CD4-positive, alpha-beta memory T cell (primary cell): Measurements from ENCODE around the gene SERGEF. TPM values are rescaled to one million over a fixed set of nuclear protein-coding genes. Genes with fewer than 3 reads are reported as not detected.

Experiments
- CTCF ChIA-PET: fragments of 350-600 bp; sonication (Branson Sonifier 250); formaldehyde crosslinking; loops from one replicate; lab custom pipeline; 2021; ENCODE audit warnings: inconsistent platforms; ENCODE audit not compliant: partially characterized antibody; lab: Charles Lee
- POLR2A ChIA-PET: fragments of 350-600 bp; sonication (Branson Sonifier 250); formaldehyde crosslinking; loops from one replicate; lab custom pipeline; 2021; ENCODE audit not compliant: partially characterized antibody; lab: Charles Lee
- DNase-seq, 5 donors: peaks; one replicate each; pipeline versions ENCODE4 v3.0.0 to v3.0.0-alpha.2; 2020 to 2022; ENCODE audit warnings: mixed read lengths in 1 of 5
- H3K27ac ChIP-seq: one replicate; pipeline ENCODE4 v1.7.0; 2013; ENCODE audit warnings: low read depth, low read length
- H3K27me3 ChIP-seq: 2 replicates; pipeline ENCODE4 v1.7.0; 2013; ENCODE audit warnings: mild to moderate bottlenecking, low read length, moderate library complexity; ENCODE audit not compliant: insufficient read depth
- H3K36me3 ChIP-seq: 2 replicates; pipeline ENCODE4 v1.7.0; 2013; ENCODE audit warnings: mild to moderate bottlenecking, low read length, moderate library complexity; ENCODE audit not compliant: insufficient read depth
- H3K4me1 ChIP-seq: 2 replicates; pipeline ENCODE4 v1.7.0; 2013; ENCODE audit warnings: mild to moderate bottlenecking, low read length, moderate library complexity; ENCODE audit not compliant: insufficient read depth
- H3K4me3 ChIP-seq, 2 donors: one replicate each; pipeline ENCODE4 v1.7.0; 2013; ENCODE audit warnings: low read length in 2 of 2, mild to moderate bottlenecking in 1 of 2
- H3K9me3 ChIP-seq, 2 donors: one replicate each; pipeline ENCODE4 v1.7.0; 2013; ENCODE audit warnings: low read length in 2 of 2, control low read depth in 1 of 2; ENCODE audit not compliant: control insufficient read depth in 1 of 2
- H3K27ac Mint-ChIP-seq, 7 donors: one replicate each; pipeline ENCODE4 v1.8.0; 2020 to 2021; ENCODE audit warnings: mixed read lengths in 7 of 7, mild to moderate bottlenecking in 6 of 7, inconsistent platforms in 3 of 7, moderate library complexity in 3 of 7
- H3K27me3 Mint-ChIP-seq, 2 donors: one replicate each; pipeline ENCODE4 v1.8.0; 2020 to 2021; ENCODE audit warnings: mixed read lengths in 2 of 2
- H3K36me3 Mint-ChIP-seq, 2 donors: one replicate each; pipeline ENCODE4 v1.8.0; 2020 to 2021; ENCODE audit warnings: mixed read lengths in 2 of 2, inconsistent platforms in 1 of 2, mild to moderate bottlenecking in 1 of 2
- H3K4me1 Mint-ChIP-seq, 4 donors: one replicate each; pipeline ENCODE4 v1.8.0; 2020 to 2021; ENCODE audit warnings: mixed read lengths in 4 of 4, mild to moderate bottlenecking in 1 of 4
- H3K4me3 Mint-ChIP-seq, 8 donors: one replicate each; pipeline ENCODE4 v1.8.0; 2020 to 2021; ENCODE audit warnings: mixed read lengths in 8 of 8, mild to moderate bottlenecking in 7 of 8, moderate library complexity in 6 of 8, inconsistent platforms in 3 of 8
- H3K9me3 Mint-ChIP-seq, 8 donors: one replicate each; pipeline ENCODE4 v1.8.0; 2020 to 2021; ENCODE audit warnings: mixed read lengths in 8 of 8, mild to moderate bottlenecking in 5 of 8, inconsistent platforms in 3 of 8, moderate library complexity in 1 of 8
- intact Hi-C: fragments of 100-400 bp; cut with micrococcal nuclease; formaldehyde crosslinking; loops from one replicate; pipeline ENCODE4 v1.15.1; 2023
- polyA plus RNA-seq, 2 donors: library from polyadenylated mRNA; unstranded; fragments of 300-500 nt; fragmentation: Illumina TruSeq; gene quantifications; one replicate each; pipeline ENCODE4 v1.2.3, GENCODE V29; 2021
- total RNA-seq, 2 experiments: library from RNA; stranded (reverse); gene quantifications; one replicate each; pipeline ENCODE4 v1.2.3, GENCODE V29; 2021

SERGEF gene
- total and polyA plus RNA-seq, 4 experiments from 2014 or later: 46.2 to 82.7 (median 63.7) TPM

GRCh38 chr11:17976651-17977050 is 36.2 kb downstream of the SERGEF start:
- DNase-seq: no peak
- no peak overlapping the region for H3K4me3 ChIP-seq
- H3K36me3 ChIP-seq: peaks cover 8% of the 10 kb centered on the region
- intact Hi-C loops: loop anchor here (10.0 kb wide), 1 partner anchor 592 kb away; the partner anchor contains the start of gene KCNJ11
- no peak overlapping the region for H3K27ac Mint-ChIP-seq
- no peaks in the 10 kb centered on the region for H3K27me3 ChIP-seq
- peaks cover 44 to 55% of the 10 kb centered on the region in 2 donors for H3K36me3 Mint-ChIP-seq
- no peak overlapping the region for H3K27ac ChIP-seq
- peaks cover 3 to 9% (median 4%) of the 10 kb centered on the region in 4 donors for H3K4me1 Mint-ChIP-seq
- ChIA-PET POLR2A (no interaction called here), CTCF (interaction anchor here (0.8 to 8.0 kb wide), 6 partner anchors 11 to 377 kb away, joined by 3 to 75 read pairs (median 5); no protein-coding TSS in a partner anchor)
- H3K27me3 Mint-ChIP-seq: no peaks in the 10 kb centered on the region
- no peak overlapping the region for H3K4me3 Mint-ChIP-seq
- no peaks in the 10 kb centered on the region for H3K9me3 ChIP-seq
- H3K9me3 Mint-ChIP-seq: no peaks in the 10 kb centered on the region
- no peaks in the 10 kb centered on the region for H3K4me1 ChIP-seq

- Histone ChIP-seq H3K27ac (no peak overlapping the region), H3K4me3 (no peak overlapping the region), H3K36me3 (peaks cover 8% of the 10 kb centered on the region), H3K9me3 (no peaks in the 10 kb centered on the region), H3K27me3 (no peaks in the 10 kb centered on the region), H3K4me1 (no peaks in the 10 kb centered on the region)
- no peak for DNase-seq
- no peaks in the 10 kb centered on the region for H3K9me3 Mint-ChIP-seq
- H3K27ac Mint-ChIP-seq: peak overlapping the region in 1 of 7 donors; percentile 81
- ChIA-PET CTCF (interaction anchor here (1.3 to 2.2 kb wide), 2 partner anchors 132 to 243 kb away, joined by 3 to 6 read pairs; no protein-coding TSS in a partner anchor), POLR2A (no interaction called here)
- H3K4me3 Mint-ChIP-seq: no peak overlapping the region
- H3K4me1 Mint-ChIP-seq: peaks cover 0 to 2% (median under 1%) of the 10 kb centered on the region in 4 donors
- no peaks in the 10 kb centered on the region for H3K27me3 Mint-ChIP-seq
- intact Hi-C loops: loop anchor here (10.0 kb wide), 1 partner anchor 589 kb away; the partner anchor contains the start of gene KCNJ11
- peaks cover 66% of the 10 kb centered on the region in 2 donors for H3K36me3 Mint-ChIP-seq
Measured at GRCh38 chr11:17974246-17974645, 38.6 kb downstream of the SERGEF start.

DNA sequence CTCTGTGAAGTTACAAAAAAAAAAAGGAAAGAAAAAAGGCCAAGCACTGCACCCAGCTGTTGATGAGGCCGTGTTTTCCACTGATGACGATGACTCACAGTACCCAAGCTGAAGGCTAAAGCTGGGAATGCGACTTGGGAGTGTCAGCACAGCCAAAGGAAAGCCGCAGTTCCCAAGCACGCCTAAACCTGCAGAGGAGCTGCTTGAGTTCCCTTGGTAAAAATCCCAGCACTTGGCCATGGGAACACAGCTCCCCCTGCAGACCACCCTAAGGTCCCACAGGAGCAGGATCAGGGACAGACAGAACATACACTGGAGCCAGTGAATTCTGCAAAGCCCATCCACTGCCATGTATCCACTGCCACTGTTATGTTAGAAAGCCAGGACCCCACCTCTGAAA is 39.9 kb downstream of the SERGEF start:
- H3K9me3 Mint-ChIP-seq: no peaks in the 10 kb centered on the region
- intact Hi-C loops: loop anchor here (10.0 kb wide), 1 partner anchor 588 kb away; the partner anchor contains the start of gene KCNJ11
- CTCF ChIA-PET: interaction anchor here (1.1 to 2.2 kb wide), 3 partner anchors 14 to 242 kb away, joined by 3 to 6 read pairs (median 4); no protein-coding TSS in a partner anchor
- DNase-seq: no peak
- no peak overlapping the region for H3K27ac ChIP-seq
- H3K36me3 Mint-ChIP-seq: peaks cover 69 to 76% of the 10 kb centered on the region in 2 donors
- peaks cover 8% of the 10 kb centered on the region for H3K36me3 ChIP-seq
- POLR2A ChIA-PET: no interaction called here
- no peaks in the 10 kb centered on the region for H3K27me3 Mint-ChIP-seq
- H3K27ac Mint-ChIP-seq: no peak overlapping the region
- no peaks in the 10 kb centered on the region for H3K4me1 ChIP-seq
- H3K4me3 Mint-ChIP-seq: no peak overlapping the region
- H3K9me3 ChIP-seq: no peaks in the 10 kb centered on the region
- peaks cover 0 to 2% (median 0%) of the 10 kb centered on the region in 4 donors for H3K4me1 Mint-ChIP-seq
- no peaks in the 10 kb centered on the region for H3K27me3 ChIP-seq
- no peak overlapping the region for H3K4me3 ChIP-seq

DNA sequence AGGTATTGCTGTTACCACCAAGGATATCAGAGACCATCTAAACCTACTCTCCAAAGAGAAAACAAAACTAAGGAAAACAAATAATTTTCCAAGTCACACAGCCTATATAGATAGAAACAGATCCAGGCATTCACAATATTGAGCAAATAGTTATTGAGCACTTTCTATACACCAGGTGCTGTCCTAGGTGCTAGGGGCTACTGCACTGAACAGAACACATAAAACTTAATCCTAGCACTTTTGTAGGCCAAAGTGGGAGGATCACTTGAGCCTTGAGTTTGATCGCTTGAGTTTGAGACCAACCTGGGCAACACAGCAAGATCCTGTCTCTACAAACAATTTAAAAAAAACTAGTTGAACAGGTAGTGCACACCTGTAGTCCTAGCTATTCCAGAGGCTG is 44.6 kb downstream of the SERGEF start:
- no peaks in the 10 kb centered on the region for H3K27me3 Mint-ChIP-seq
- Histone ChIP-seq H3K36me3 (no peaks in the 10 kb centered on the region), H3K9me3 (no peaks in the 10 kb centered on the region), H3K27ac (no peak overlapping the region), H3K4me1 (no peaks in the 10 kb centered on the region), H3K27me3 (no peaks in the 10 kb centered on the region), H3K4me3 (no peak overlapping the region)
- ChIA-PET CTCF (interaction anchor here (2.0 to 2.4 kb wide), 2 partner anchors 10 to 12 kb away, joined by 12 to 13 read pairs; no protein-coding TSS in a partner anchor), POLR2A (no interaction called here)
- no peak overlapping the region for H3K27ac Mint-ChIP-seq
- peaks cover 0 to 5% (median under 1%) of the 10 kb centered on the region in 4 donors for H3K4me1 Mint-ChIP-seq
- no peak for DNase-seq
- H3K9me3 Mint-ChIP-seq: no peaks in the 10 kb centered on the region
- intact Hi-C loops: no loop called here
- H3K4me3 Mint-ChIP-seq: no peak overlapping the region
- H3K36me3 Mint-ChIP-seq: peaks cover 77 to 78% of the 10 kb centered on the region in 2 donors

GRCh38 chr11:17967661-17968060 is 45.2 kb downstream of the SERGEF start:
- H3K9me3 Mint-ChIP-seq: no peaks in the 10 kb centered on the region
- CTCF ChIA-PET: no interaction called here
- no peak overlapping the region for H3K27ac ChIP-seq
- intact Hi-C loops: no loop called here
- H3K36me3 Mint-ChIP-seq: peaks cover 73 to 74% of the 10 kb centered on the region in 2 donors
- no peaks in the 10 kb centered on the region for H3K9me3 ChIP-seq
- no peak overlapping the region for H3K4me3 ChIP-seq
- POLR2A ChIA-PET: no interaction called here
- DNase-seq: no peak
- no peaks in the 10 kb centered on the region for H3K4me1 ChIP-seq
- no peaks in the 10 kb centered on the region for H3K27me3 Mint-ChIP-seq
- H3K27ac Mint-ChIP-seq: no peak overlapping the region
- H3K27me3 ChIP-seq: no peaks in the 10 kb centered on the region
- H3K36me3 ChIP-seq: no peaks in the 10 kb centered on the region
- peaks cover 0 to 5% (median 2%) of the 10 kb centered on the region in 4 donors for H3K4me1 Mint-ChIP-seq
- H3K4me3 Mint-ChIP-seq: no peak overlapping the region

DNA sequence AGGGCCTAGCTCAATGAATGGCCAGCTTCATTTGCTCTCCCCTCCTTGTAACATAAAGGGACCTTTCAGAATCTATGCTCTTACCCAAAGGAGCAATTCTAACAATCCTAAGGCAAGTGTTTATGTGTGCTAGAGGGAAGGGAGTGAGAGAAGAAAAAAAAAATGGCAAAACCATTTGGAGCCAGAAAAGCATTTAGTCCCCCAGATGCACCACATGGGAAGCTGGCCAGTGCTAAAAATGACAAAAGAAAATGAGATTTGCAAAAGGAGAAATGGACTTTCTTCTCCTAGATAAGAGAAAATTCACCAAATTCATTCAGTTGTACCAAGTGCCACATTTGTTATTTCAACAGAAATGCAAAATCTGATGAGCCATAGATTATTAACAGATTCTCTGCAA is 52.8 kb downstream of the SERGEF start:
- DNase-seq: no peak
- Histone ChIP-seq H3K4me3 (no peak overlapping the region), H3K27me3 (no peaks in the 10 kb centered on the region), H3K36me3 (peaks cover 44% of the 10 kb centered on the region), H3K9me3 (no peaks in the 10 kb centered on the region), H3K27ac (no peak overlapping the region), H3K4me1 (no peaks in the 10 kb centered on the region)
- POLR2A ChIA-PET: no interaction called here
- Mint-ChIP-seq H3K27me3 (no peaks in the 10 kb centered on the region), H3K9me3 (no peaks in the 10 kb centered on the region), H3K36me3 (peaks cover 80% of the 10 kb centered on the region in 2 donors), H3K4me1 (peaks cover 0 to 4% (median 2%) of the 10 kb centered on the region in 4 donors), H3K4me3 (no peak overlapping the region), H3K27ac (no peak overlapping the region)
- CTCF ChIA-PET: interaction anchor here (0.9 kb wide), 1 partner anchor 20 kb away, joined by 3 read pairs; no protein-coding TSS in a partner anchor
- intact Hi-C loops: no loop called here

DNA sequence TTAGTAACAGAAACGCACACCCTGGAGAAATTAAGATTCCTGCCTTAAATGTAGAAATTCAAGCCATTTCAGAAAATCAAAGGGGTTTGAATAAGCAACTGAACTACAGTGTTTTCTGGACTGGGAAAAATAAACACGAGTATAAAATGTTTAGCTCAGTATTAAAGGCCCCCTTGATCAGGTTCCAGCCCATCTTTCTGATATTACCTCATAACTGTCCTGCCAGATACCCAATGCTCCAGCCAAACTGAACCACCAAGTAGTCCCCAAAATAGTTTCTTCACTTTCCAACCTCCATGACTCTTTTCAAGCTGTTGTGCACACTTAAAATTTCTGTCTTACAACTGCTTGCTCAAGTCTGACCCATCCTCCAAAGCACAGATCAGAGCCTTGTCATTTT is 54.4 kb downstream of the SERGEF start:
- H3K9me3 Mint-ChIP-seq: no peaks in the 10 kb centered on the region
- no peak overlapping the region for H3K27ac Mint-ChIP-seq
- POLR2A ChIA-PET: no interaction called here

More for the DNA sequence above, 54.4 kb downstream of the SERGEF start:
- Histone ChIP-seq H3K4me3 (no peak overlapping the region), H3K27ac (no peak overlapping the region), H3K4me1 (no peaks in the 10 kb centered on the region), H3K36me3 (peaks cover 54% of the 10 kb centered on the region), H3K27me3 (no peaks in the 10 kb centered on the region), H3K9me3 (no peaks in the 10 kb centered on the region)
- DNase-seq: no peak
- Mint-ChIP-seq H3K4me3 (no peak overlapping the region), H3K4me1 (peaks cover 0 to 4% (median 2%) of the 10 kb centered on the region in 4 donors), H3K27me3 (no peaks in the 10 kb centered on the region), H3K36me3 (peaks cover 80% of the 10 kb centered on the region in 2 donors)
- intact Hi-C loops: no loop called here
- CTCF ChIA-PET: interaction anchor here (1.9 kb wide), 1 partner anchor 20 kb away, joined by 5 read pairs; no protein-coding TSS in a partner anchor
